GM12874 (cell line): ENCODE measurements around the gene RBM6.

Experiments
- CTCF ChIP-seq: IDR thresholded peaks from 2 replicates; pipeline ENCODE4 v1.5.1; 2011; ENCODE audit warnings: low read depth, mild to moderate bottlenecking, control low read depth, low read length, moderate library complexity; ENCODE audit not compliant: insufficient read depth

The RBM6 gene

GRCh38 chr3:50050361-50050760 lies 110.4 kb downstream of the RBM6 start:
- no peak for TF ChIP-seq CTCF

GRCh38 chr3:50057756-50058155 lies 117.8 kb downstream of the RBM6 start:
- no peak for TF ChIP-seq CTCF

GRCh38 chr3:50068134-50068533 lies 128.2 kb downstream of the RBM6 start:
- no peak for TF ChIP-seq CTCF

DNA sequence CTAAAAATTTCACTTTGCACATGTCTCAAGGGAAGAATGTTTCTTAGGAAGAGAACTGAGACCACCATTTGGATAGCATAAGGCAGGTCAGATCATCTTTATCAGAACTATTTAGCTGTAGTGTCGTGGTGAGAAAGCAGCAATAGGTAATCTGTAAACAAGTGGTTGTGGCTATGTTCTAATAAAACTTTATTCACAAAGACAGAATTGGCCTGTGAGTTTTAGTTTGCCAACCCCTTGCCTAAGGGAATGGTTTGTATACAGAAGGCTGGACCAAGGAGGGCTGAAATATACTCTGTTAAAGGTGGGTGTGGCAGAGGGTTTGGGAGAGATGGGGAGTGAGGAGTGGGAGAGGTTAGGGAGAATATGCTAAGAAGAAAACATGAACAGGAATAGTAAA lies 138.1 kb downstream of the RBM6 start:
- TF ChIP-seq CTCF = no peak

GRCh38 chr3:50078622-50079021 lies 138.7 kb downstream of the RBM6 start:
- TF ChIP-seq CTCF = no peak

DNA sequence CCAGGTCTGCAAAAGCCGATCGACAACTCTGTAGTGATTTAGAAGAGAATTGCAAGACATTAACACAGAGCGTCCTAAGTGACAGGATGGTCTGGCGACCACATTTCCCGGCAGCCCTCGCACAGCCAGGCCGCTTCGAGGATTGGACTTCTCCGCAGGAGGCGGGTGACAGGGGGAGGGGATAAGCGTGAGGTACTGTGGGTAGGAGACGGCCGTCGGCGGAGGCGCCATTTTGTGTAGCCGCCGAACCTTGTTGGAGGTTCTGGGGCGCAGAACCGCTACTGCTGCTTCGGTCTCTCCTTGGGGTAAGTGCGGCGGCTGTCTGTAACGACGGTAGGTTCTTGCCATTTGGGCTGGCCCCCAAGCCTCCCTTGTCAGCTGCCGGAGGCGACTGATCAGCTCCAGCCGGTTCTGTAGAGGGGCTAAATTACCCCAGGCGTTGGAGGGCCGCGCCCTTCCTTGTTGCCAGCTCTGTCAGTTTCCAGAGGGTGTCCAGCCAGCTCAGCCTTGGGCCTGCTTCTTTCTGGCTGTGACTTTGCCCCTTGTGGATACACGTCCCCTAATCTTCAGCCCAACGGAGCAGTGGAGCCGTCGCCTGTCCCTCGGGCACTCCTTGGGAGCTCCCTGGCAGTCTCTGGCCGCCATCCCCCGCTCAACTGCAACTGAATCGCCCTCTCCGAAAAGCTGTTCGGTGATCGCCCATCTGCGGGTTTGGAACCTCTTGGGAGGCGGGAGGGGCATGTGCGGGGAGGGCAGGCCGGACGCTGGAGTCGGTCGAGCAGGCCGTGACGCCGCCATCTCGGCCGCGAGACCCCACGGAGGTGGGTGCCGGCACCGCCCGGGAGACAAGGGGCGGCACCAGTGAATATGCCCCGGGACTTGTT lies 149.0 kb downstream of the RBM6 start, which contains the start of gene RBM5:
Gene RBM5 (plus strand): TSS at position 195 of the 884 bp plus-strand sequence. CDS start 1,516 bp downstream, outside the sequence.
- TF ChIP-seq CTCF = no peak

GRCh38 chr3:50089609-50089945 lies 149.6 kb downstream of the RBM6 start:
- no peak for TF ChIP-seq CTCF
